Upper lobe of left lung (tissue), 6 donors: ENCODE measurements around the gene CENPP. TPM values are rescaled to one million over a fixed set of nuclear protein-coding genes. Genes with fewer than 3 reads are reported as not detected.
A peak's percentile ranks its signal among the peaks of the same experiment; 100 is the strongest.

Experiments
- ATAC-seq, 2 donors: fragments of 200-7000 bp; cut with Tn5 transposase; one replicate each; pipeline ENCODE4 v1.9.1; 2022; ENCODE audit warnings: mild to moderate bottlenecking in 2 of 2, moderate library complexity in 2 of 2; ENCODE audit not compliant: low FRiP score in 2 of 2
- DNase-seq, 2 donors: peaks; one replicate each; pipeline ENCODE4 v3.0.0-alpha.2; 2019 to 2020
- H3K27ac ChIP-seq, 4 donors: fragments of 200-600 bp; sonication (generic); one replicate each; pipeline ENCODE4 v1.5.1; 2016 to 2019
- H3K27me3 ChIP-seq, 4 donors: fragments of 200-600 bp; sonication (generic); one replicate each; pipeline ENCODE4 v1.5.1; 2017 to 2019
- H3K36me3 ChIP-seq, 4 donors: fragments of 200-600 bp; sonication (generic); one replicate each; pipeline ENCODE4 v1.5.1; 2016 to 2019
- H3K4me1 ChIP-seq, 4 donors: fragments of 200-600 bp; sonication (generic); one replicate each; pipeline ENCODE4 v1.5.1; 2018 to 2019
- H3K4me3 ChIP-seq, 4 donors: fragments of 200-600 bp; sonication (generic); one replicate each; pipeline ENCODE4 v1.5.1; 2017 to 2019; ENCODE audit warnings: mild to moderate bottlenecking in 2 of 4, moderate library complexity in 1 of 4
- H3K9me3 ChIP-seq, 4 donors: fragments of 200-600 bp; sonication (generic); one replicate each; pipeline ENCODE4 v1.5.1; 2018 to 2019
- EP300 ChIP-seq, 4 donors: sonication (generic); formaldehyde crosslinking; IDR thresholded peaks; one replicate each; pipeline ENCODE4 v1.5.1; 2017; ENCODE audit warnings: antibody characterized with exemption in 4 of 4, control low read depth in 2 of 4
- POLR2A ChIP-seq, 4 donors: fragments of 450-650 bp; IDR thresholded peaks; one replicate each; pipeline ENCODE4 v1.5.1; 2016 to 2017; ENCODE audit warnings: antibody characterized with exemption in 4 of 4, mild to moderate bottlenecking in 2 of 4
- POLR2AphosphoS5 ChIP-seq, 2 donors: sonication (generic); formaldehyde crosslinking; IDR thresholded peaks; one replicate each; pipeline ENCODE4 v1.5.1; 2017; ENCODE audit warnings: antibody characterized with exemption in 2 of 2
- WGBS, 2 donors: methylation state at CpG; one replicate each; pipeline ENCODE4 v1.1.5; 2017 to 2018; 5-methylcytosine and 5-hydroxymethylcytosine counted together
- total RNA-seq, 6 donors: library from RNA; depleted of rRNA in 4 of 6; stranded (reverse); fragments of >200 nt in 4 of 6; gene quantifications; one replicate each; pipeline versions ENCODE4 v1.1.0 to v1.2.1, GENCODE V29; 2016 to 2021
- TF ChIP-seq, protein P1 (sequence below), 6 experiments: fragments of 450-650 bp in 4 of 6; fragments of 200-600 bp in 2 of 6; sonication (generic) in 2 of 6; IDR thresholded peaks; one replicate each; pipeline ENCODE4 v1.5.1; 2016 to 2019; ENCODE audit warnings: antibody characterized with exemption in 6 of 6
- donor health status: DM: no; HTN: no; CAD: no; lungs with moderate emphysema.
- donor health status: DM: no; HTN: yes; CAD: no; lungs with severe emphysema.

CENPP gene
- total RNA-seq, 6 donors from 2014 or later = 2.9 to 17.8 (median 4.9) TPM

DNA sequence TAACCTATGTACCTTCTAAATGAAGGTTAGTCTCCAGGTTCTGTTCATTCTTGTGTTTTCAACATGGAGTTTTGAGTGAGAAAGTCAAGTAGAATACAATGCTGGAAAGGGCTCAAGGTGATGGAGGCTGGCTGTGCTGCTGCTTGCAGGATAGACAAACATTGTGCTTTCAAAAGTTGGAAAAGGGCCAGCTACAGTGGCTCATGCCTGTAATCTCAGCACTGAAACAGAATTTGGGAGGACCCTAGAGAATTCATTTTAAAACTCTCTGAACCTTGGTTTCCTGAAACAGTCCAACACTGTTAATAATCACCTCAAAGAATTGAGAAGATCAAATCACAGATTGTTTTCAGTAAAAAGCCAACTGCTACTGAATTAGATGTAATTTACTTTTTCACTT is 16.9 kb upstream of the CENPP start:
- ATAC-seq (no peak), DNase-seq (no peak)
- Histone ChIP-seq H3K9me3 (no peaks in the 10 kb centered on the region), H3K4me3 (no peak overlapping the region), H3K36me3 (peaks cover 18 to 75% (median 55%) of the 10 kb centered on the region in 4 donors), H3K27ac (no peak overlapping the region), H3K27me3 (no peaks in the 10 kb centered on the region), H3K4me1 (peaks cover 0 to 8% (median 0%) of the 10 kb centered on the region in 4 donors)
- TF ChIP-seq POLR2AphosphoS5 (IDR thresholded peaks at IDR 0.05) = no peak
- TF ChIP-seq, protein P1, sequence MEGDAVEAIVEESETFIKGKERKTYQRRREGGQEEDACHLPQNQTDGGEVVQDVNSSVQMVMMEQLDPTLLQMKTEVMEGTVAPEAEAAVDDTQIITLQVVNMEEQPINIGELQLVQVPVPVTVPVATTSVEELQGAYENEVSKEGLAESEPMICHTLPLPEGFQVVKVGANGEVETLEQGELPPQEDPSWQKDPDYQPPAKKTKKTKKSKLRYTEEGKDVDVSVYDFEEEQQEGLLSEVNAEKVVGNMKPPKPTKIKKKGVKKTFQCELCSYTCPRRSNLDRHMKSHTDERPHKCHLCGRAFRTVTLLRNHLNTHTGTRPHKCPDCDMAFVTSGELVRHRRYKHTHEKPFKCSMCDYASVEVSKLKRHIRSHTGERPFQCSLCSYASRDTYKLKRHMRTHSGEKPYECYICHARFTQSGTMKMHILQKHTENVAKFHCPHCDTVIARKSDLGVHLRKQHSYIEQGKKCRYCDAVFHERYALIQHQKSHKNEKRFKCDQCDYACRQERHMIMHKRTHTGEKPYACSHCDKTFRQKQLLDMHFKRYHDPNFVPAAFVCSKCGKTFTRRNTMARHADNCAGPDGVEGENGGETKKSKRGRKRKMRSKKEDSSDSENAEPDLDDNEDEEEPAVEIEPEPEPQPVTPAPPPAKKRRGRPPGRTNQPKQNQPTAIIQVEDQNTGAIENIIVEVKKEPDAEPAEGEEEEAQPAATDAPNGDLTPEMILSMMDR (IDR thresholded peaks at IDR 0.05) = no peak
- TF ChIP-seq EP300 (IDR thresholded peaks at IDR 0.05) = no peak
- TF ChIP-seq POLR2A (IDR thresholded peaks at IDR 0.05) = no peak

DNA sequence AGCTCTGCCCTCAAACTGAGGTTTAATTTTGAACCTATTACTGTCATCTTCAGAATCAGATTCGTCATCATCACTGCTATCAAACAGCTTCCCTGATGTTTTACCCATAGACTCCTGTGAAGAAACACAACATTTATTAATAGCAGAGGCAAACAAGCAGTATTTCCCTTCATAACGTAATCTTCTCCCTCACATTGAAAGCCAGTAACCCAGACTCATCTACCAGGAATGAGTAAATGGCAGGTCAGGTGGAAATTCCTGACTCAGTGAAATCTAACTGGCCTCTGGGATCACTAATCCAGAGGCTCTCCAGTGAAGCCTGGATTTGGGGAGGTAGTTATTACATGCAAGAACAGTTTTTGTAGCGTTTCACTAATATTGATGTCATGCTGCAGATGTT is 15.2 kb upstream of the CENPP start:
- Histone ChIP-seq H3K4me1 (peaks cover 0 to 8% (median 0%) of the 10 kb centered on the region in 4 donors), H3K4me3 (no peak overlapping the region), H3K27me3 (no peaks in the 10 kb centered on the region), H3K36me3 (peaks cover 8 to 65% (median 43%) of the 10 kb centered on the region in 4 donors), H3K9me3 (no peaks in the 10 kb centered on the region), H3K27ac (no peak overlapping the region)
- ATAC-seq (no peak), DNase-seq (no peak)
- TF ChIP-seq POLR2AphosphoS5 (IDR thresholded peaks at IDR 0.05) (no peak), POLR2A (IDR thresholded peaks at IDR 0.05) (no peak), EP300 (IDR thresholded peaks at IDR 0.05) (no peak)
- TF ChIP-seq, protein P1 (IDR thresholded peaks at IDR 0.05) = no peak
- whole genome bisulfite sequencing, 2 donors = 94 to 96% methylated on average over 3 of the region's 3 CpGs

DNA sequence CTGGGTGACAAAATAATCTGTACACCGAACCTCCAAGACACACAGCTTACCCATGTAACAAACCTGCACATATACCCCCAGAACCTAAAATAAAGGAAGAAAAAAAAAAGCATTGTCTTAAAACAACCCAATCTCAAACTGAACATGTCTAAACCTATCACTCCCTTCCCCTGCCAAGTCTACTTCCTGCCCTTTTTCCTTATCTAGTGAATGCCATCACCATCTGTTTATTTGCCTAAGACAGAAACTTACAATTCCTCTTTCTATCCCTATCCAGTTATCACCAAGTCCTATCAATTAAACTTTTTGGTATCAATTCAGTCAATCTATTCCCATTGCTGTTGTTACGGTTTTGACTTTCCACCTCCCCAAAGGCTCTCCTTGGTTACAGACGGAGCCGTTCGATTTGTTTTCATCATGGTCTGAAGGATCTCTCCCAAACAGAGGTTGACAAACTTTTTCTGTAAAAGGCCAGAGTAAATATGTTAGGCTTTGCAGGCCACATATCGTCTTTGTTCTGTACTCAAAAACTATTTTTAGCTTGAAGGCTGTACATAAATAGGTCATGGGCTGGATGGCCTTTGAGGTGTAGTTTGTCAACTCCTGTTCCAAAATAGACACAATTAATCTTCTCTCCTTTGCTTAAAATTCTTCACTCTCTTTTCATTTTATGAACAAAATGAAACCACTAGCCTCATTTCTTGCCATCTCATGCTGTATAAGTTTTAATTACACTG is 12.7 kb upstream of the CENPP start:
- no peak overlapping the region for H3K4me3 ChIP-seq
- peaks cover 26 to 64% (median 49%) of the 10 kb centered on the region in 4 donors for H3K36me3 ChIP-seq
- DNase-seq = no peak
- H3K27me3 ChIP-seq = no peaks in the 10 kb centered on the region
- ATAC-seq = no peak
- no peaks in the 10 kb centered on the region for H3K9me3 ChIP-seq
- H3K27ac ChIP-seq = peak overlapping the region in 1 of 4 donors; percentile 48
- peaks cover 0 to 8% (median 0%) of the 10 kb centered on the region in 4 donors for H3K4me1 ChIP-seq
- TF ChIP-seq POLR2AphosphoS5 (IDR thresholded peaks at IDR 0.05) (no peak), EP300 (IDR thresholded peaks at IDR 0.05) (no peak), POLR2A (IDR thresholded peaks at IDR 0.05) (no peak)
- TF ChIP-seq, protein P1 (IDR thresholded peaks at IDR 0.05) = no peak
- 50 to 54% methylated on average over 6 of the region's 6 CpGs for WGBS, 2 donors

DNA sequence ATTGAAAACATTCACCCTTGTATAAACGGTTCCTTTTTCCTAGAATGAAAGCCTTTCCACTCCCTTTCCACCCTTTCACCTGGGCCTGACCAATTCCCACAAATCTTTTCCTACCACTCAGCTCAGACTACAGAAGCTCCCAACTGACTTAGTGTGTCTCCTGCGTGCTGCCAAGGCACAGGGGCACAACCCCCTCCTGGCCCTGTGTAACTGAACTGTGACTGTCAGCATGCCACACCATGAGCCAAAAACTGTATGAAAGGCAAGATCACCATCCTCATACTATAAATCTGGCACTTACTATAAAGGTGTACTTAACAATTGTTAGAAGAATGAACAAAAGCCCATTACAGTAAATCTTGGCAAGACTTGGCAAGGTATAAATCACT is 12.1 kb upstream of the CENPP start:
- peaks cover 0 to 8% (median 0%) of the 10 kb centered on the region in 4 donors for H3K4me1 ChIP-seq
- WGBS, 2 donors = 75 to 76% methylated on average over 2 of the region's 2 CpGs
- DNase-seq = no peak
- peaks cover 29 to 64% (median 48%) of the 10 kb centered on the region in 4 donors for H3K36me3 ChIP-seq
- no peak for ATAC-seq
- H3K9me3 ChIP-seq = no peaks in the 10 kb centered on the region
- no peak overlapping the region for H3K27ac ChIP-seq
- no peak overlapping the region for H3K4me3 ChIP-seq
- TF ChIP-seq, protein P1 (IDR thresholded peaks at IDR 0.05) = no peak
- TF ChIP-seq POLR2AphosphoS5 (IDR thresholded peaks at IDR 0.05) (no peak), EP300 (IDR thresholded peaks at IDR 0.05) (no peak), POLR2A (IDR thresholded peaks at IDR 0.05) (no peak)
- H3K27me3 ChIP-seq = no peaks in the 10 kb centered on the region

DNA sequence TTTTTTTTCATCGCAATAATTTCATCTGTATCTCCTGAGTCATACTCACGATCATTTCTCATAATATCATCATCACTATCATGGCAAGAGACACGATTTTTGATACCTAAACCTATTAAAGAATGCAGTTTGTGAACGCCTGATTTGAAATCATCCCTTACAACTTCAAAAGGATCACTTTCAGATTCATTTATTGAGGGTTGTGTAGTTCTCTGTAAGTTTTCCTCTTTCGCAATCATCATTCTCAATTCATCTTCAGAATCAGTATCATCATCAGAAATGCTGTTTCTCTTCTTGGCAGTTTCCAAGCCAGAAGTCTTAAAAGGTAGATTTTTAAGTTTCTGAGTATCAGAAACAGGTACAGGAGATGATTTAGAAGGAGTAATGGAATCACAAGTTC is 10.3 kb upstream of the CENPP start:
- ATAC-seq = no peak
- no peak overlapping the region for H3K27ac ChIP-seq
- peaks cover 36 to 64% (median 49%) of the 10 kb centered on the region in 4 donors for H3K36me3 ChIP-seq
- DNase-seq = no peak
- peaks cover 0 to 8% (median 0%) of the 10 kb centered on the region in 4 donors for H3K4me1 ChIP-seq
- no peaks in the 10 kb centered on the region for H3K9me3 ChIP-seq
- TF ChIP-seq POLR2A (IDR thresholded peaks at IDR 0.05) (no peak), POLR2AphosphoS5 (IDR thresholded peaks at IDR 0.05) (no peak), EP300 (IDR thresholded peaks at IDR 0.05) (no peak)
- TF ChIP-seq, protein P1 (IDR thresholded peaks at IDR 0.05) = no peak
- H3K4me3 ChIP-seq = no peak overlapping the region
- no peaks in the 10 kb centered on the region for H3K27me3 ChIP-seq
- 89 to 93% methylated on average over 5 of the region's 5 CpGs for WGBS, 2 donors
